HepG2 (cell line): Measurements from ENCODE around the gene CRYBA2.

Experiments used
- CTCF ChIP-seq: sonication (generic); formaldehyde crosslinking; IDR thresholded peaks from 2 replicates; pipeline ENCODE4 v1.5.0; 2020; ENCODE audit warnings: mild to moderate bottlenecking, missing genetic modification reagents, moderate library complexity
- FOXA3 ChIP-seq: IDR thresholded peaks from 2 replicates; pipeline ENCODE4 v1.6.1; 2016; ENCODE audit warnings: missing genetic modification reagents, missing compliant biosample characterization
- HNRNPH1 ChIP-seq: fragments of 200-400 bp; formaldehyde crosslinking; optimal IDR thresholded peaks from 2 replicates; pipeline ENCODE3; 2017; ENCODE audit warnings: mild to moderate bottlenecking, low read depth, low read length
- JUN ChIP-seq: sonication (generic); formaldehyde crosslinking; IDR thresholded peaks from 2 replicates; pipeline ENCODE4 v1.4.0; 2020; ENCODE audit warnings: mild to moderate bottlenecking, missing genetic modification reagents
- REST ChIP-seq, 2 experiments: IDR thresholded peaks; 2 replicates each; pipeline ENCODE4 v1.6.1; 2011 to 2012; ENCODE audit warnings: low read length in 2 of 2, borderline replicate concordance in 1 of 2, low read depth in 1 of 2, mild to moderate bottlenecking in 1 of 2, moderate library complexity in 1 of 2
- RXRA ChIP-seq: sonication (generic); formaldehyde crosslinking; IDR thresholded peaks from 2 replicates; pipeline ENCODE4 v1.5.1; 2020; ENCODE audit warnings: missing genetic modification reagents
- ZNF431 ChIP-seq: sonication (generic); formaldehyde crosslinking; IDR thresholded peaks from 2 replicates; pipeline ENCODE4 v1.9.0; 2022; ENCODE audit warnings: missing genetic modification reagents, low read depth, mild to moderate bottlenecking, borderline replicate concordance
- ZNF569 ChIP-seq: sonication (generic); formaldehyde crosslinking; IDR thresholded peaks from 2 replicates; pipeline ENCODE4 v1.5.0; 2020; ENCODE audit warnings: mild to moderate bottlenecking, missing genetic modification reagents, moderate library complexity, borderline replicate concordance
- ZNF777 ChIP-seq: sonication (generic); formaldehyde crosslinking; IDR thresholded peaks from 2 replicates; pipeline ENCODE4 v1.4.0; 2020; ENCODE audit warnings: missing genetic modification reagents

GRCh38 chr2:218956039-218956438 lies 37.2 kb downstream of the CRYBA2 start:
- TF ChIP-seq CTCF (CRISPR knock-in tag) = no peak
- no peak for TF ChIP-seq JUN
- no peak for TF ChIP-seq ZNF431
- no peak for TF ChIP-seq REST (IDR thresholded peaks at IDR 0.05; ENCODE audit: borderline replicate concordance in 1 of 2, low read depth in 1 of 2, low read length in 2 of 2)
- no peak for TF ChIP-seq ZNF777 (CRISPR knock-in tag)
- TF ChIP-seq ZNF569 (CRISPR knock-in tag) = no peak
- TF ChIP-seq RXRA (CRISPR knock-in tag) = no peak
- TF ChIP-seq HNRNPH1 = no peak
- no peak for TF ChIP-seq FOXA3
